NCI-H2081 (cell line): Measurements from ENCODE around the gene HDAC9.
"Not testable (repeated sequence)": the region's sequence is repeated elsewhere in the genome, so short reads cannot be mapped to it uniquely, and the experiment has no call there.

Experiments used
- DNase-seq, 2 experiments: peaks; one replicate each; lab custom pipeline; 2025; lab: John Stamatoyannopoulos, UW

HDAC9 gene

GRCh38 chr7:18900236-18900635 lies 404.7 kb downstream of the HDAC9 start:
- no peak for DNase-seq

DNA sequence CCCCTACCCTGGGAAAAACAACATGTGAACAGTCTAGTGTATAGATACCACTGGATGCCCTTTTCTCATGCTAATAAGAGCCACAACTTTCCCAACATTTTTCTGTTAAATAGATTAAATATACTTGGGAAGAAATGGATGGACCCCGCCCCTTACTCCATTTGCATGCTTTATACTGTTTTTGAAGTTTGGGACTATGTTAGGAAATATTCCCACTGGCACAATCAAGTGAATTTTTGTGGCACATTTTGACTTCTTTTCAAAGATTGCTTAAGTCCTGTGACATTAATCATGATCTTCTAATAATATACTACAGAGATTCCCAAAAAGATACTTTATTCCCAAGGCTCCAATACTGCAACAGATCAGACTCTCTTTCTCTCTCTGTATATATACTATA lies 405.3 kb downstream of the HDAC9 start:
- DNase-seq, result no peak

DNA sequence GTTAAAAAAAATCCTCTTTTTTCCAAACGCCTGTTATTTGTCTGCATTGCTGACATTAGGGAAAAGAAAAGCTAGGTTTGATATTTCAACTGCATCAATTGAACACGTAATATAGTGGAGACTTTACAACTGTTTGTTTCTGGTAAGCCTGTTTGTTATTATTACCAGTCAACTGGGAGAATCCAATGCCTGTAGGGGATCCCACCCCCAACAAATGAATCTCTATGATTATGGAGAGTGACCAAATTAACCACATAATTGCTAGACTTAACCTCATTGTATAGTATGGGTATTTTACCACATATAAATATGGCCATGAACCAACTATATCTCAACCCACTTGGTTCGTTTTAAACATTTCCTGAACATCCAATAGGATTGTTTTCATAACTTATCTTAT lies 405.8 kb downstream of the HDAC9 start:
- DNase-seq, result no peak

GRCh38 chr7:18901982-18902421 lies 406.5 kb downstream of the HDAC9 start:
- DNase-seq, result no peak

DNA sequence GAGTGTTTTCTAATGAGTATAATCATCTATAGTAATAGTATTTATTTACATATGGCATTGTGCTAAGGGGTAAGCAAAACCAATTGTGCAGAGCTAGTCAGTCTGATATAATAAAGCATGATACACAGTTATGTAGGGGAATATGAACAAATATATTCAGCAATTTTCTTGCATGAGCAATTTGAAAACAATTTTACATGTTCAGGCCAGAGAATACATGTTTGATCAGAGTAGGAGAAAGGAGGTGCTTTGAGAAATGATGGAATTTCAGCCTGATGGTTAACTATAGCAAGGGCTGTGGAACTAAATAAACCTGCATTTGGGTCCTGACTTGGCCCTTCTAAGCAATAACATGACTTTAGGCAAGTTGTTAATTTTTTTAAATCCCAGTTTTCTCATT lies 407.3 kb downstream of the HDAC9 start:
- no peak for DNase-seq

GRCh38 chr7:18903695-18904094 lies 408.1 kb downstream of the HDAC9 start:
- DNase-seq, result no peak

GRCh38 chr7:18905316-18905943 lies 409.9 kb downstream of the HDAC9 start:
- no peak for DNase-seq

- DNase-seq, result no peak
Observed at GRCh38 chr7:18906901-18907300, 411.4 kb downstream of the HDAC9 start.

GRCh38 chr7:18913106-18913505 lies 417.6 kb downstream of the HDAC9 start:
- no peak for DNase-seq

DNA sequence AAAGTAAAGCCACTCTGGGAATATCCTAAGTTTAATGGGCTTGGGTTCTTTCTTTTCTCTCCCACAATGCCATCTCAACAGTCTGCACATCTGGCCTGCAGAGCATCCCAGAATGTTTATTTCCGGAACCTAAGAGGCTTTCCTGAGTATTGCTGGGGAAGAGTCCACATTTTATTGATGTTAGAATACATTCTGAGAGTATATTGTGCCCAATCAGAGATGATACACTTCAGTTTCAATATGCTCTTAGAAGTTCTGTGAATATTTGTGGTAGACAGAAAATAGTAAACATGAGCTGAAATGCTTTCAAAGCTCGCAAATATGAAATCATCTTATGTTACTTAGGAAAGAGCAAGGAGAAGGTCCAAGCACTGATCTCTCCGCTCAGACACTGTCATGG lies 421.3 kb downstream of the HDAC9 start:
- DNase-seq, result no peak

- no peak for DNase-seq
Observed at GRCh38 chr7:18927134-18927533, 431.6 kb downstream of the HDAC9 start.

GRCh38 chr7:18936265-18936664 lies 440.7 kb downstream of the HDAC9 start:
- DNase-seq, result no peak

GRCh38 chr7:18939771-18940592 lies 444.4 kb downstream of the HDAC9 start:
- DNase-seq, result no peak

DNA sequence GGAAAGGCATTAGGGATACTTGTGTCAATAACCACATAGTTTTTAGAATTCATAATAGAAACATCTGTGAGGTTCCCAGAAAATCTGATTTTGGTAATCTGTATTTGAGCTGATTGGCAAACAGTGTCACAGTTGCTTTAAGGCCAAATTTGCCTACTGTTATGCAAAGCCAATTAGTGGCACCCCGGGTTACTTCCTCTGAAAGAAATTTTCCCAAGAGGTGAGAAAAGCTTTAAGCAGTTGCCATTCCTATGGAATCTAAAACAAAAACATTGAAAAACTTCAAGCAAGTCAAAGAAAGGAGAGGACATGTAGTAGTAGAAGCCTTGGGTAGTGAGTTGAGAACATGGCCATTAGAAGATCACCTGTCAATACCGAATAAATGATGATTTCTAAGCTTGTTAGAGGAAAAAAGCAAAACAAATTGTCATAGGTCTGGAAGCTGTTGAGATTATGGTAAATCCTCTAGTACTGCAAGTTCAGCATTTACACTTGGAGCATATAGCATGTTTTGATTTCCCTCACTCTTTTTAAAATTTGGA lies 445.1 kb downstream of the HDAC9 start:
- no peak for DNase-seq

DNA sequence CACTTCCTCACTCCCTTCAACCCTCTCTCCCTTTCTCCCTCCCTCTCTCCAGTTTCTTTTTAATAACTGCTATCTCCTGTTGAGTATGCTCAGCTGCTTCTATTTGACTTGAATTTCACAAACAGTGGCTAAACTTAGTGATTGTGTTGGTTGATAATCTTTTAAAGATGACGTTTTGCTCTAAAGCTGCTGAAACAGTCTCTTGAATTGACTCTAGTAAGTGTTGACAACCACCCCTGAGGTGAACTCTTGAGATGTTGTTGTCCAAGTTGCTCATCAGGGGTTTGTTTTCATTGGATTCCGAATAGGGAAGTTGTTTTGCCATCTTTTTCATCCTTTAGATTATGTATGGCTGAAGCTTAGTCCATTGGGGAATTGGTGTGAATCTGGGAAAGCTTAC lies 445.7 kb downstream of the HDAC9 start:
- DNase-seq, result no peak

DNA sequence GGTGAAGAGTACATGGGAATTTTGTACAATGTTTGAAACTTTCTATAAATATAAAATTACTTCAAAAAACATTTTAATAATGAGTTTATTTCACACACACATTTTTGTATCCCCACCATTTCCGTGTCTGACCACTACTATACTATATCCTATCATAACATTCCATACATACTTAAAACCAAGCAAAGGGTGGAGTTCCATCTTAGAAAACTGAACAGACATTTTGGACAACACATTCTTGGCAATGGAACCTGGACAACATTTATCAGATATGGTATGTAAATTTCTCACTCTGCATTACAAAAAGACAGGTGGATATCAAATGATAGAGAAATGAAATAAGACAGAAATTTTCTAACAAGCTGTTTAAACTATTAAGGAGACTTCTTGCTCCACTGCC lies 453.0 kb downstream of the HDAC9 start:
- DNase-seq, result no peak

GRCh38 chr7:18952846-18953245 lies 457.3 kb downstream of the HDAC9 start:
- DNase-seq, result no peak

DNA sequence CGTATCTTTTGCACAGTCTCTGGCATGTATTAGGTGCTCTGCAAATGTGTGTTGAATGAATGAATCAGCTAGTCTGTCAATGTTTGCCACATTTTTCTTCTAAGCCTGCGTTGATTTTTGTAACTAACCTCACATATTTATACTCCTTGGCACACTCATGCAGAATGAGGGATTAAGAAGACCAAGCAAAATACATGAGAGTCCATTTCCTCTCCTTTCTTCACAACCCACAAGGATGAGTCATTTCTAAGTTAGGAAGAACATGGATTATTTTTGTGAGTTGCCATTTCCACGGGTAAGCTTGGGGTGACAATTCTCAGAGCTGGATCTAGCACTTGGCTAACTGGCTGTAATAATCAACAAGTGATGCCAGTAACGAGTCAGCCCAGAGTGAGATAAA lies 463.1 kb downstream of the HDAC9 start:
- DNase-seq, result no peak

- no peak for DNase-seq
Observed at GRCh38 chr7:18960725-18961124, 465.2 kb downstream of the HDAC9 start.

GRCh38 chr7:18962031-18962430 lies 466.5 kb downstream of the HDAC9 start:
- no peak for DNase-seq

DNA sequence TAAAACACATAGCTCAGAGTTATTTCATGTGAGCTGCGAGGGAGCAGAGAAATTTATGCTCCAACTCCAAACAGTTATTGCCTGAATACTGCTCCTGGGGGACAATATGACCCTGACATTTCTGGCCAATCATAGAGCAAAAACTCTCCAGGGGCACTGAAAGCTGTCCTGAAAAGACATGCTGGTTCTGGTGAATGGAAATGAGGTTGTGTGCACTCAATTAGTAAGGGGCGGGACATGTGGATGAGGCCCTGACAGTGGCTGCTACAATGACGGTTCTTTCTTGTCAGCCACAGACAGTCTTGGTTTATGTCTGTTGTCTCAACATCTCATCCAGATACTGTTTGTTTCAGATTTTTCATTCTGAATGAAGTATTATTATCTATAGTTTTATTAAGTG lies 470.1 kb downstream of the HDAC9 start:
- DNase-seq, result no peak

GRCh38 chr7:18967755-18968154 lies 472.2 kb downstream of the HDAC9 start:
- DNase-seq, result not testable (repeated sequence)

- DNase-seq, result no peak
Observed at GRCh38 chr7:18971839-18972238, 476.3 kb downstream of the HDAC9 start.
